Measurements from ENCODE around the gene SLC8A1.

SLC8A1 gene

GRCh38 chr2:40419364-40419762, 32.5 kb downstream of the SLC8A1 start:
- no peak overlapping the region for H3K4me3 ChIP-seq (ENCODE audit: low read depth, low read length)
- DNase-seq (ENCODE audit: low read depth): no peak
- TF ChIP-seq POLR2A (IDR thresholded peaks at IDR 0.05; ENCODE audit: extremely low read depth, insufficient read length) (no peak), CTCF (IDR thresholded peaks at IDR 0.05; ENCODE audit: low read depth, low read length) (no peak), MYC (IDR thresholded peaks at IDR 0.05; ENCODE audit: low read depth, low read length) (no peak), MAX (IDR thresholded peaks at IDR 0.05; ENCODE audit: low read depth, low read length) (no peak)

- no peak for DNase-seq (ENCODE audit: low read depth)
- no peak overlapping the region for H3K4me3 ChIP-seq (ENCODE audit: low read depth, low read length)
Measured at GRCh38 chr2:40418614-40419363, 33.1 kb downstream of the SLC8A1 start.

GRCh38 chr2:40416486-40416885, 35.4 kb downstream of the SLC8A1 start:
- no peak for TF ChIP-seq MAX (IDR thresholded peaks at IDR 0.05; ENCODE audit: low read depth, low read length)
- no peak for TF ChIP-seq CTCF (IDR thresholded peaks at IDR 0.05; ENCODE audit: low read depth, low read length)
- TF ChIP-seq POLR2A (IDR thresholded peaks at IDR 0.05; ENCODE audit: extremely low read depth, insufficient read length): no peak
- H3K4me3 ChIP-seq (ENCODE audit: low read depth, low read length): no peak overlapping the region
- DNase-seq (ENCODE audit: low read depth): no peak

More at GRCh38 chr2:40418614-40419363, 33.1 kb downstream of the SLC8A1 start:
- TF ChIP-seq MYC (IDR thresholded peaks at IDR 0.05; ENCODE audit: low read depth, low read length): no peak
- no peak for TF ChIP-seq CTCF (IDR thresholded peaks at IDR 0.05; ENCODE audit: low read depth, low read length)

GRCh38 chr2:40415391-40415790, 36.5 kb downstream of the SLC8A1 start:
- no peak for TF ChIP-seq MYC (IDR thresholded peaks at IDR 0.05; ENCODE audit: low read depth, low read length)
- TF ChIP-seq MAX (IDR thresholded peaks at IDR 0.05; ENCODE audit: low read depth, low read length): no peak
- no peak for TF ChIP-seq POLR2A (IDR thresholded peaks at IDR 0.05; ENCODE audit: extremely low read depth, insufficient read length)
- TF ChIP-seq CTCF (IDR thresholded peaks at IDR 0.05; ENCODE audit: low read depth, low read length): no peak
- no peak overlapping the region for H3K4me3 ChIP-seq (ENCODE audit: low read depth, low read length)
- no peak for DNase-seq (ENCODE audit: low read depth)

GRCh38 chr2:40412456-40412855, 39.4 kb downstream of the SLC8A1 start:
- no peak for DNase-seq (ENCODE audit: low read depth)
- H3K4me3 ChIP-seq (ENCODE audit: low read depth, low read length): no peak overlapping the region
- TF ChIP-seq MAX (IDR thresholded peaks at IDR 0.05; ENCODE audit: low read depth, low read length) (no peak), MYC (IDR thresholded peaks at IDR 0.05; ENCODE audit: low read depth, low read length) (no peak), POLR2A (IDR thresholded peaks at IDR 0.05; ENCODE audit: extremely low read depth, insufficient read length) (no peak), CTCF (IDR thresholded peaks at IDR 0.05; ENCODE audit: low read depth, low read length) (no peak)

- DNase-seq (ENCODE audit: low read depth): no peak
- no peak for TF ChIP-seq MYC (IDR thresholded peaks at IDR 0.05; ENCODE audit: low read depth, low read length)
- no peak overlapping the region for H3K4me3 ChIP-seq (ENCODE audit: low read depth, low read length)
Measured at GRCh38 chr2:40410695-40411094, 41.2 kb downstream of the SLC8A1 start.
